Upper lobe of left lung (tissue), 6 donors: ENCODE data around the gene FGA. TPM values are rescaled to one million over a fixed set of nuclear protein-coding genes. Genes with fewer than 3 reads are reported as not detected.
A peak's percentile ranks its signal among the peaks of the same experiment; 100 is the strongest.

ENCODE experiments used
- ATAC-seq, 2 donors: fragments of 200-7000 bp; cut with Tn5 transposase; one replicate each; pipeline ENCODE4 v1.9.1; 2022; ENCODE audit warnings: mild to moderate bottlenecking in 2 of 2, moderate library complexity in 2 of 2; ENCODE audit not compliant: low FRiP score in 2 of 2
- DNase-seq, 2 donors: peaks; one replicate each; pipeline ENCODE4 v3.0.0-alpha.2; 2019 to 2020
- H3K27ac ChIP-seq, 4 donors: fragments of 200-600 bp; sonication (generic); one replicate each; pipeline ENCODE4 v1.5.1; 2016 to 2019
- H3K27me3 ChIP-seq, 4 donors: fragments of 200-600 bp; sonication (generic); one replicate each; pipeline ENCODE4 v1.5.1; 2017 to 2019
- H3K36me3 ChIP-seq, 4 donors: fragments of 200-600 bp; sonication (generic); one replicate each; pipeline ENCODE4 v1.5.1; 2016 to 2019
- H3K4me1 ChIP-seq, 4 donors: fragments of 200-600 bp; sonication (generic); one replicate each; pipeline ENCODE4 v1.5.1; 2018 to 2019
- H3K4me3 ChIP-seq, 4 donors: fragments of 200-600 bp; sonication (generic); one replicate each; pipeline ENCODE4 v1.5.1; 2017 to 2019; ENCODE audit warnings: mild to moderate bottlenecking in 2 of 4, moderate library complexity in 1 of 4
- H3K9me3 ChIP-seq, 4 donors: fragments of 200-600 bp; sonication (generic); one replicate each; pipeline ENCODE4 v1.5.1; 2018 to 2019
- EP300 ChIP-seq, 4 donors: sonication (generic); formaldehyde crosslinking; IDR thresholded peaks; one replicate each; pipeline ENCODE4 v1.5.1; 2017; ENCODE audit warnings: antibody characterized with exemption in 4 of 4, control low read depth in 2 of 4
- POLR2A ChIP-seq, 4 donors: fragments of 450-650 bp; IDR thresholded peaks; one replicate each; pipeline ENCODE4 v1.5.1; 2016 to 2017; ENCODE audit warnings: antibody characterized with exemption in 4 of 4, mild to moderate bottlenecking in 2 of 4
- POLR2AphosphoS5 ChIP-seq, 2 donors: sonication (generic); formaldehyde crosslinking; IDR thresholded peaks; one replicate each; pipeline ENCODE4 v1.5.1; 2017; ENCODE audit warnings: antibody characterized with exemption in 2 of 2
- WGBS, 2 donors: methylation state at CpG; one replicate each; pipeline ENCODE4 v1.1.5; 2017 to 2018; 5-methylcytosine and 5-hydroxymethylcytosine counted together
- small RNA-seq, 4 donors: library from RNA; depleted of rRNA; stranded (forward); fragments of <200 nt; gene quantifications; one replicate each; pipeline ENCODE3, GENCODE V24; 2016
- total RNA-seq, 6 donors: library from RNA; depleted of rRNA in 4 of 6; stranded (reverse); fragments of >200 nt in 4 of 6; gene quantifications; one replicate each; pipeline versions ENCODE4 v1.1.0 to v1.2.1, GENCODE V29; 2016 to 2021
- TF ChIP-seq, protein P1 (sequence below), 6 experiments: fragments of 450-650 bp in 4 of 6; fragments of 200-600 bp in 2 of 6; sonication (generic) in 2 of 6; IDR thresholded peaks; one replicate each; pipeline ENCODE4 v1.5.1; 2016 to 2019; ENCODE audit warnings: antibody characterized with exemption in 6 of 6
- donor health status: DM: no; HTN: no; CAD: no; lungs with moderate emphysema.
- donor health status: DM: no; HTN: yes; CAD: no; lungs with severe emphysema.

Gene FGA
- total RNA-seq, 6 donors from 2014 or later, result 1.0 to 30.7 (median 3.6) TPM

DNA sequence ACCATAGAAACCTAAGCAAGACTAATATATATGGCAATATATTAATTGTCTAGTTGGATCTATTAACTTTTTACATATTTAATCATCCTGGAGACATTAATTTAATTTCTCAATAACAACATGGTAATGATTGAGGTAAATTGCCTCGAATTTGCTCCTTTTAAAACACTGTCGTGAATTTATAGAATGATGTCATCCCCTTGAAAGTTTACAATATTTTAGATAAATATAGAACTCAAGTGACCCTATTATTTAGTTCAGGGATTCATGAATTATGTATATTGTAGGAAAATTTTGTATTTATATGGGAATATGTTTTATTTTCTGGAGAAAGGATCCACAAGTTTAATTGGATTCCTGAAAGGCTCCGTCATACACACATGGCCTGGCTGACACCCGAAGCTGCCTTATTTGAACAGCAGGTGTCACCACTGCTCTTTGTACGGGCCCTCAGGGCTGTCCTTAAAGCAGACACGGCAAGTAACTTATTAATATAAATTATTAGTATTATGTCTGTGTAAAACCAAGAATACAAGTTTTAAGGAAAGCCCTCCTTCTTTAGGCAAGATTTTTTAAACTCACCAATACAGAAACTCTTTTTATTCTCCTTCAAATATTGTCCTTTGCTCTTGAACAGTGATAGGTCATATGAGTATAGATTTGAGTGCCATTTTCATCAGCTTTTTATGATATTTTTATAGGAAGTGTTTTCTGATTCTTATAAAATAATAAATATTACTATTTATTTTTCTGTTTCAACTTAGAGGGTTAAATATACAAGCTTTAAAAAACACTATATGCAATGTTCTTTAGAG is 38.5 kb downstream of the FGA start:
- no peak overlapping the region for H3K27ac ChIP-seq
- no peak overlapping the region for H3K4me3 ChIP-seq
- WGBS, 2 donors, result 21 to 23% methylated on average over 6 of the region's 6 CpGs
- peaks cover 14 to 24% (median 17%) of the 10 kb centered on the region in 4 donors for H3K4me1 ChIP-seq
- H3K9me3 ChIP-seq, result no peaks in the 10 kb centered on the region
- H3K36me3 ChIP-seq, result peaks cover 0 to 9% (median 3%) of the 10 kb centered on the region in 4 donors
- H3K27me3 ChIP-seq, result no peaks in the 10 kb centered on the region
- peak in 1 of 2 donors; percentile 84 for DNase-seq
- TF ChIP-seq, protein P1, sequence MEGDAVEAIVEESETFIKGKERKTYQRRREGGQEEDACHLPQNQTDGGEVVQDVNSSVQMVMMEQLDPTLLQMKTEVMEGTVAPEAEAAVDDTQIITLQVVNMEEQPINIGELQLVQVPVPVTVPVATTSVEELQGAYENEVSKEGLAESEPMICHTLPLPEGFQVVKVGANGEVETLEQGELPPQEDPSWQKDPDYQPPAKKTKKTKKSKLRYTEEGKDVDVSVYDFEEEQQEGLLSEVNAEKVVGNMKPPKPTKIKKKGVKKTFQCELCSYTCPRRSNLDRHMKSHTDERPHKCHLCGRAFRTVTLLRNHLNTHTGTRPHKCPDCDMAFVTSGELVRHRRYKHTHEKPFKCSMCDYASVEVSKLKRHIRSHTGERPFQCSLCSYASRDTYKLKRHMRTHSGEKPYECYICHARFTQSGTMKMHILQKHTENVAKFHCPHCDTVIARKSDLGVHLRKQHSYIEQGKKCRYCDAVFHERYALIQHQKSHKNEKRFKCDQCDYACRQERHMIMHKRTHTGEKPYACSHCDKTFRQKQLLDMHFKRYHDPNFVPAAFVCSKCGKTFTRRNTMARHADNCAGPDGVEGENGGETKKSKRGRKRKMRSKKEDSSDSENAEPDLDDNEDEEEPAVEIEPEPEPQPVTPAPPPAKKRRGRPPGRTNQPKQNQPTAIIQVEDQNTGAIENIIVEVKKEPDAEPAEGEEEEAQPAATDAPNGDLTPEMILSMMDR (IDR thresholded peaks at IDR 0.05), result peak in 5 of 6 experiments; percentile 48 to 82 (median 63)
- TF ChIP-seq POLR2A (IDR thresholded peaks at IDR 0.05), result no peak
- TF ChIP-seq POLR2AphosphoS5 (IDR thresholded peaks at IDR 0.05), result no peak
- ATAC-seq, result peak; percentile 80 to 84

DNA sequence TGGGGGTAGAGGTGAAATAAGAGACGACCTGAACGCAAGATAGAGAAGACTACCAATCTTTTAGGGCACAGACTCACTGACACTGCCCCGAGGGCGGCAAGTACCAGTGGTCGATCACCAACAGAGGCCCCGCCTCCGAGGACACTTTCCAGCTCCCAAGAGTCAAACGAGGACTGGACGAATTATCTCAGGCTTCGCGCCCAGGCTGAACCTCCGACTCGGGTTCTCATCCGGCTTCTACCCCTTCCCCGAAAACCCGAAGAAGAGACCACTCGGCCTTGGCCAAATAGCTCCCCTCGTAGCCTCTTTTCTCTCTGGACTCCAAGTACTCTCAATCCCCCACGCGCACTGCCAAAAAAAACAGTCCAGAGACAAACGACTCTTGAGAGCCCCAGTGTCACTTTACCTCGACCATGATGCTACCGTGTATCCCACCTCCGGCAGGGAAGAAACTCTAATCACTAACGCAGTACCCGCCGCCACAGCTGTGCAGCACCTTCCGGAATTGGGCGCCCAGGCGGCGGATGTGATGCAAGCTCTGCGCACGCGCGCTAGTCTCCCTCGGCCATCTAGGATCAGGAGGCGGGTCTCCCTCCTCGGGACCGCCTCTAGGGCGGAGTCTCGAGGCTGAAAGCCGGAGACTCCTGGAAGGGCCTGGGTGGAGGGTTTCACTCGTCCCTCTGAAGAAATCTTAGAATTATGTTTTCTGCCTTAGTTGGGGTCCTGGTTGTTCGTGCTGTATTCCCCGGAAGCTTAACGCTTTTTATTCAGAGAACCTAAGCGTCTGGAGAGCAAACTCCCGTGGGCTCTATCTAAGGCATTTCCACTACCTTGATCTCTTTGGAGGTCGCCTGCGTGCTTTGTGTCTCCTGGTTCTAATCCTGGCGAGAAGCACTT is 40.4 kb downstream of the FGA start, which contains the start of gene PLRG1:
Gene PLRG1 (minus strand): TSS at position 507 of the 897 bp plus-strand sequence. CDS start 92 bp downstream, at position 415.
- Histone ChIP-seq H3K4me3 (peak within 1 kb of the TSS; percentile 51 to 97 (median 68)), H3K36me3 (peaks cover 7 to 29% (median 15%) of the 10 kb centered on the region in 4 donors), H3K27ac (peak within 1 kb of the TSS; percentile 71 to 89 (median 82)), H3K27me3 (no peaks in the 10 kb centered on the region), H3K9me3 (no peaks in the 10 kb centered on the region), H3K4me1 (peaks cover 14 to 24% (median 17%) of the 10 kb centered on the region in 4 donors)
- no peak for TF ChIP-seq EP300 (IDR thresholded peaks at IDR 0.05)
- TF ChIP-seq, protein P1 (IDR thresholded peaks at IDR 0.05), result peak; percentile 26 to 75 (median 43)
- peak in 2 of 4 donors; percentile 66 to 77 for TF ChIP-seq POLR2A (IDR thresholded peaks at IDR 0.05)
- peak; percentile 80 to 89 for TF ChIP-seq POLR2AphosphoS5 (IDR thresholded peaks at IDR 0.05)
- ATAC-seq (peak; percentile 99 to 100), DNase-seq (peak; percentile 96 to 98)
- 1% methylated on average over 18 to 51 of the region's 51 CpGs for WGBS, 2 donors

GRCh38 chr4:154545689-154546088 is 44.9 kb downstream of the FGA start:
- no peaks in the 10 kb centered on the region for H3K9me3 ChIP-seq
- H3K36me3 ChIP-seq, result peaks cover 15 to 73% (median 53%) of the 10 kb centered on the region in 4 donors
- TF ChIP-seq POLR2A (IDR thresholded peaks at IDR 0.05) (no peak), POLR2AphosphoS5 (IDR thresholded peaks at IDR 0.05) (no peak), EP300 (IDR thresholded peaks at IDR 0.05) (no peak)
- TF ChIP-seq, protein P1 (IDR thresholded peaks at IDR 0.05), result no peak
- DNase-seq (no peak), ATAC-seq (no peak)
- H3K4me3 ChIP-seq, result no peak overlapping the region
- H3K27ac ChIP-seq, result no peak overlapping the region
- WGBS, 2 donors, result 95 to 98% methylated on average over 4 of the region's 4 CpGs
- no peaks in the 10 kb centered on the region for H3K27me3 ChIP-seq
- H3K4me1 ChIP-seq, result peaks cover 14 to 20% (median 16%) of the 10 kb centered on the region in 4 donors

DNA sequence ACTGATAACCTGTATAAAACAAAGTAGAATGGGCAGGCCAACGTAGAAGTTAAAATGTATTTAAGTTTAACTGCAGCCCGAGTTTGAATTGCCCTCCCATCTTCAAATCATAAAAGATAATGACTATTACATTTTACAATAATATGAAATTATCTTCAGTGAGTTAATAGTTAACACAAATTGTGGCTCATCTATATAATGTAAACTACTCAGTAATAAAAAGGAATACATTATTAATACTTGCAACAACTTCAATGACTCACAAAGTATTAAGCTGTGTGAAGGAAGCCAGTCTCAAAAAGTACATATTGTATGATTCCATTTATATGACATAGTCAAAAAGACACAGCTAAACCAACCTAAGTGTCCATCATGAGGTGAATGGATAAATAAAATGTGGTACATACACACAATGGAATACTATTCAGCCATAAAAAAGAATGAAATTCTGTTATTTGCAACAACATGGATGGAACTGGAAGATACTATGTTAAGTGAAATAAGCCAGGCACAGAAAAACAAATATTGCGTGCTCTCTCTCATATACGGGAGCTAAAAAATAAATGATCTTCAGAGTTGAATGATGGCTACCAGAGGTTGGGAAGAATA is 48.2 kb downstream of the FGA start:
- no peak for TF ChIP-seq POLR2A (IDR thresholded peaks at IDR 0.05)
- no peak for TF ChIP-seq POLR2AphosphoS5 (IDR thresholded peaks at IDR 0.05)
- no peak for TF ChIP-seq EP300 (IDR thresholded peaks at IDR 0.05)
- ATAC-seq (no peak), DNase-seq (no peak)
- WGBS, 2 donors, result 89 to 97% methylated on average over 4 of the region's 4 CpGs
- Histone ChIP-seq H3K27me3 (no peaks in the 10 kb centered on the region), H3K4me1 (no peaks in the 10 kb centered on the region), H3K36me3 (peaks cover 43 to 100% (median 83%) of the 10 kb centered on the region in 4 donors), H3K9me3 (no peaks in the 10 kb centered on the region), H3K27ac (no peak overlapping the region), H3K4me3 (no peak overlapping the region)

Small RNA genes lying within 50 kb of the gene (small RNA-seq; reads per million reads assigned to genes)
- 0 reads per million in 4 donors for gene RNU6-1285P

Other genes starting within 250 kb of the FGA start
- 1 to 10 TPM in 1 of 6 donors, under 1 TPM in 3, not detected in 2; 0.20 to 1.1 (median 0.80) TPM for gene DCHS2, start 98.9 kb downstream of the FGA start, total RNA-seq
- gene PLRG1, start 40.3 kb downstream of the FGA start, total RNA-seq, result 10 to 100 TPM; 12.9 to 60.1 (median 51.3) TPM
- 1 to 10 TPM in 2 of 6 donors, not detected in 4; 2.2 to 3.9 TPM for gene FGB, start 27.7 kb downstream of the FGA start, total RNA-seq
- 100 to 1,000 TPM in 2 of 6 donors, 1 to 10 TPM in 3, not detected in 1; 2.6 to 255 (median 9.9) TPM for gene FGG, start 21.9 kb upstream of the FGA start, total RNA-seq
- 1 to 10 TPM in 1 of 6 donors, under 1 TPM in 4, not detected in 1; 0.22 to 1.7 (median 0.69) TPM for gene LRAT, start 153.3 kb upstream of the FGA start, total RNA-seq
- not detected for gene RBM46, start 190.5 kb upstream of the FGA start, total RNA-seq